A673 (cell line): ENCODE data around the gene AKIRIN1. TPM values are rescaled to one million over a fixed set of nuclear protein-coding genes. Genes with fewer than 3 reads are reported as not detected.

Experiments used
- BruUV-seq: library from RNA; stranded (reverse); fragments of 400-500 nt; replicated peaks from 2 replicates; lab custom pipeline; 2021; lab: Mats Ljungman, UMichigan
- CTCF ChIA-PET: fragments of 300-600 bp; sonication (Branson Sonifier 250); formaldehyde crosslinking; loops from one replicate; lab custom pipeline; 2022; ENCODE audit warnings: antibody characterized with exemption; lab: Charles Lee
- POLR2A ChIA-PET: fragments of 300-600 bp; sonication (Branson Sonifier 250); formaldehyde crosslinking; loops from one replicate; lab custom pipeline; 2022; ENCODE audit warnings: antibody characterized with exemption; ENCODE audit not compliant: low non-redundant PET; lab: Charles Lee
- DNase-seq: peaks from one replicate; pipeline ENCODE4 v3.0.0-alpha.2; 2015; ENCODE audit warnings: low spot score
- H3K27ac ChIP-seq: fragments of 200-600 bp; sonication (generic); 2 replicates; pipeline ENCODE4 v1.5.1; 2016; ENCODE audit warnings: mixed run types, low read depth, mild to moderate bottlenecking, mixed read lengths, antibody characterized with exemption, low read length; ENCODE audit not compliant: poor library complexity, severe bottlenecking
- H3K27me3 ChIP-seq: fragments of 200-600 bp; sonication (generic); replicated peaks from 2 replicates; pipeline ENCODE4 v1.6.1; 2017; ENCODE audit warnings: mixed run types, low read depth, mild to moderate bottlenecking, mixed read lengths, antibody characterized with exemption, low read length; ENCODE audit not compliant: insufficient read depth, poor library complexity
- H3K36me3 ChIP-seq: fragments of 200-600 bp; sonication (generic); 2 replicates; pipeline ENCODE4 v1.6.1; 2016; ENCODE audit warnings: mixed run types, mild to moderate bottlenecking, mixed read lengths, antibody characterized with exemption, low read length; ENCODE audit not compliant: insufficient read depth, poor library complexity, severe bottlenecking
- H3K4me1 ChIP-seq: fragments of 200-600 bp; sonication (generic); 2 replicates; pipeline ENCODE4 v1.6.1; 2017; ENCODE audit warnings: mixed run types, mild to moderate bottlenecking, mixed read lengths, antibody characterized with exemption, low read length; ENCODE audit not compliant: insufficient read depth, poor library complexity, severe bottlenecking
- H3K4me3 ChIP-seq: fragments of 200-600 bp; sonication (generic); 2 replicates; pipeline ENCODE4 v1.5.1; 2016; ENCODE audit warnings: low read depth, mixed run types, mild to moderate bottlenecking, mixed read lengths, low read length; ENCODE audit not compliant: poor library complexity, severe bottlenecking
- H3K9me3 ChIP-seq: fragments of 200-600 bp; sonication (generic); 2 replicates; pipeline ENCODE4 v1.6.1; 2016; ENCODE audit warnings: mixed run types, low read depth, mild to moderate bottlenecking, mixed read lengths, antibody characterized with exemption, low read length; ENCODE audit not compliant: poor library complexity, severe bottlenecking
- EZH2 ChIP-seq: fragments of 200-600 bp; sonication (generic); IDR thresholded peaks from 2 replicates; pipeline ENCODE4 v1.6.1; 2017; ENCODE audit warnings: borderline replicate concordance, low read depth, mild to moderate bottlenecking, mixed read lengths, antibody characterized with exemption, low read length; ENCODE audit not compliant: poor library complexity, severe bottlenecking
- intact Hi-C: fragments of 100-400 bp; cut with micrococcal nuclease; formaldehyde crosslinking; loops from one replicate; pipeline ENCODE4 v1.10.0; 2022; ENCODE audit not compliant: unreplicated experiment
- total RNA-seq: library from RNA; stranded (reverse); gene quantifications from 2 replicates; pipeline ENCODE4 v1.2.3, GENCODE V29; 2021
- TF ChIP-seq, protein P1 (sequence below): fragments of 300-800, 200-600 bp; sonication (generic); conservative IDR thresholded peaks from 2 replicates; pipeline ENCODE4 v1.5.1; 2017; ENCODE audit warnings: low read depth, mild to moderate bottlenecking, antibody characterized with exemption, low read length, moderate library complexity, mixed read lengths

The AKIRIN1 gene
- total RNA-seq, 1 experiment from 2014 or later = 87.0 TPM

DNA sequence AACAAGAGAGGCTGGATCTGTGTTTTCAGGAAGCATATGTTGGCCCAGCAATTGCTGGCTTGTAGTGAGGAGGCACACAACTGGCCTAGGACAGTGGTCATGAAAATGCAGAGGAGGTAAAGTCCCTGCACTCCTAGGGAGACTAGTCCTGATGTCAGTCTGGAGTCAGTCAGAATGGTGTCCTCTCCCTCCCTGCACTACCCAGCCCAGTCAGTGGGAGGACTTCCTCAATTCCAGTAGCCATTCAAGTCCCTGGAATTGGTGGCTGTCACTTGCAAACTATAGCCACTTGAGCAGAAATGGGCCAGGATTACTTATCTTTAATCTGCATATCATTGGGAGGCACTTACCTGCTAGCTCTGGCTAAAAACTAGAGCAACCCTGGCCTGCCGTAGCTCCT, 53.7 kb downstream of the AKIRIN1 start:
- BruUV-seq = no TSS peak

GRCh38 chr1:39045231-39045630, 54.2 kb downstream of the AKIRIN1 start:
- Histone ChIP-seq H3K27ac (no peak overlapping the region), H3K4me3 (no peak overlapping the region), H3K27me3 (no peaks in the 10 kb centered on the region), H3K9me3 (no peaks in the 10 kb centered on the region), H3K4me1 (no peaks in the 10 kb centered on the region), H3K36me3 (no peaks in the 10 kb centered on the region)
- intact Hi-C loops = no loop called here
- no peak for DNase-seq
- ChIA-PET CTCF (no interaction called here), POLR2A (no interaction called here)
- no TSS peak for BruUV-seq
- TF ChIP-seq EZH2 = no peak
- TF ChIP-seq, protein P1, sequence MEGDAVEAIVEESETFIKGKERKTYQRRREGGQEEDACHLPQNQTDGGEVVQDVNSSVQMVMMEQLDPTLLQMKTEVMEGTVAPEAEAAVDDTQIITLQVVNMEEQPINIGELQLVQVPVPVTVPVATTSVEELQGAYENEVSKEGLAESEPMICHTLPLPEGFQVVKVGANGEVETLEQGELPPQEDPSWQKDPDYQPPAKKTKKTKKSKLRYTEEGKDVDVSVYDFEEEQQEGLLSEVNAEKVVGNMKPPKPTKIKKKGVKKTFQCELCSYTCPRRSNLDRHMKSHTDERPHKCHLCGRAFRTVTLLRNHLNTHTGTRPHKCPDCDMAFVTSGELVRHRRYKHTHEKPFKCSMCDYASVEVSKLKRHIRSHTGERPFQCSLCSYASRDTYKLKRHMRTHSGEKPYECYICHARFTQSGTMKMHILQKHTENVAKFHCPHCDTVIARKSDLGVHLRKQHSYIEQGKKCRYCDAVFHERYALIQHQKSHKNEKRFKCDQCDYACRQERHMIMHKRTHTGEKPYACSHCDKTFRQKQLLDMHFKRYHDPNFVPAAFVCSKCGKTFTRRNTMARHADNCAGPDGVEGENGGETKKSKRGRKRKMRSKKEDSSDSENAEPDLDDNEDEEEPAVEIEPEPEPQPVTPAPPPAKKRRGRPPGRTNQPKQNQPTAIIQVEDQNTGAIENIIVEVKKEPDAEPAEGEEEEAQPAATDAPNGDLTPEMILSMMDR = no peak

More for the DNA sequence above, 53.7 kb downstream of the AKIRIN1 start:
- POLR2A ChIA-PET = no interaction called here
- no peak for TF ChIP-seq EZH2
- TF ChIP-seq, protein P1 = no peak
- Histone ChIP-seq H3K27me3 (no peaks in the 10 kb centered on the region), H3K4me3 (no peak overlapping the region), H3K27ac (no peak overlapping the region), H3K36me3 (no peaks in the 10 kb centered on the region), H3K4me1 (no peaks in the 10 kb centered on the region), H3K9me3 (no peaks in the 10 kb centered on the region)
- CTCF ChIA-PET = no interaction called here
- DNase-seq = no peak
- intact Hi-C loops = no loop called here

DNA sequence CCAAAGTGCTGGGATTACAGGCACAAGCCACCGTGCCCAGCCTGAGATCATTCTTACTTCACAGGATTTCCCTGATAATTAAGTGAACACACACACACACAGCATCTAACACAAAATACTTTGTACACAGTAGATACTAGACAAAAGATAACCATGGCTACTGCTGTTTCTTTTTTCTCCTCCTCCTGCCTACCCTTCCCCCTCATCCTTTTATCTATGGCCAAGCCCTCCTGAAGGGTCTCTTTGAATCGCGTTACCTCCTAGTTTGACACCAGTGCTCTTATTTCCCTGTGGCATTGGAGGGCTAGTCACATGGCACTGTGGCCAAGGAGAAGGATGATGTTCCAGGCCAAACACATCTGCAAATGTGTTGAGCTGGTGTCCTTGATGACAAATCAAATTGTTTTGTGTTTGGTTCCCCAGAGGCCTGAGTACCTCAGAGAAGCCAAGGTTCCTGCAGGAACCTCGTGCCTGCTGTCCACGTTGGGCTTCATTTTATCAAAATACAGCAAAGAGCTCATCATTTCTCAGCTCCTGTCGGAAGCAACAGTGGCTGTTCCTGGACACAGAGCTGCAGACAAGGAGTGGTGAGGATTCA, 55.6 kb downstream of the AKIRIN1 start:
- TF ChIP-seq, protein P1 = no peak
- TF ChIP-seq EZH2 = no peak
- no TSS peak for BruUV-seq
- no peaks in the 10 kb centered on the region for H3K36me3 ChIP-seq
- no peak overlapping the region for H3K27ac ChIP-seq
- H3K4me3 ChIP-seq = no peak overlapping the region
- DNase-seq = no peak
- H3K9me3 ChIP-seq = no peaks in the 10 kb centered on the region
- POLR2A ChIA-PET = interaction anchor here (0.6 kb wide), 1 partner anchor 346 kb away, joined by 15 read pairs; no protein-coding TSS in a partner anchor
- no peaks in the 10 kb centered on the region for H3K4me1 ChIP-seq
- CTCF ChIA-PET = no interaction called here
- H3K27me3 ChIP-seq = no peaks in the 10 kb centered on the region
- intact Hi-C loops = no loop called here
